Sciatic nerve (tissue), 2 donors: ENCODE results near the gene COL13A1. TPM values are rescaled to one million over a fixed set of nuclear protein-coding genes. Genes with fewer than 3 reads are reported as not detected.

Source experiments
- ATAC-seq: fragments of 200-7000 bp; cut with Tn5 transposase; one replicate; pipeline ENCODE4 v1.9.1; 2020; ENCODE audit warnings: mild to moderate bottlenecking, moderate library complexity
- DNase-seq: peaks from one replicate; pipeline ENCODE4 v3.0.0-alpha.2; 2020; ENCODE audit warnings: low spot score
- intact Hi-C: fragments of 100-400 bp; cut with DNase I; formaldehyde crosslinking; loops from one replicate; pipeline ENCODE4 v1.14.2; 2022
- total RNA-seq: library from RNA; stranded (reverse); fragmentation: NEBNext Ultra II Directional; extraction: Animal tissue kit (Norgen Biotek cat#: 25700); gene quantifications from one replicate; pipeline ENCODE4 v1.2.1, GENCODE V29; 2021
- donor health status: DM: no; HTN: no; CAD: no.
- donor health status: DM: no; HTN: no; CAD: no.

Gene COL13A1
- 1.0 TPM for total RNA-seq

DNA sequence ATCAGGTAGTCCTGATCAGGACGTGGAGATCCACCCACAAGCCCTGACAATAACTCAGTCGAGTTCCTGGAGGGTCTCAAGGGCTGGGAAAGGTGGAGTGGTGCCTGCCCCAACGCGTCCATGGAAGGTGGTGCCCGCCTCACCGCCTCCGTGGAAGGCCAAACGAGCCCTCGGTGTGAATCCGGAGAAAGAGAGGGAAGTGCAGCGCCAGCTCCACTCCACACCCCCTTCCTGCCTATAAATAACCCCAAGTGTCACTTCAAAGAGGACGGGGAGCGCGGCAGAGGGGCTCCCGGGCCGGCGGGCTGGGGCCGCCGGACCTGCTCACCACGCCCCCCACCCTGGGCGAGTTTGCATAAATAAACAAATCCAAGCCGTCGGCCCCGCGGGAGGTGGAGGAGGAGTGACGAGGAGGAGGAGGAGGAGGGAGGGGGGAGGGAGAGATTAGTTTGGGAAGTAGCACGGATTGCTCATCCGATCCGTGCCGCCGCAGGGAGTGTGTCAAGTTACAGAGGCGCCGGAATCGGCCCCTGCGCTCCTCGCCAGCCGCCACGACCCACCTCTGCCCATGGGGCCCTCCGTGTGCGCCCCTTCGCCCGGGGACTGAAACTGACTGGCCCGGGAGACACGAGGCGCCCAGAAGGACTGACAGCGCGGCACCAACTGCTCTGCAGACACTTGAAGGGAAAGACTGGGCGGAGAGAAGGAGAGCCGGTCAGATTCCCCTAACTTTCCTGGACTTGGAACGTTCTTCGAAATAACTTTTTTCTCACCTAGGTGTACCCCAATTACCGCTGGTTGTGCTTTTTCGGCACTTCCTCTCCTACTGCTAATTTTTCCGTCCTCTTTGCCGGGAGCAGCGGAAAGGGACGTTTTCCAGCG, at the start of gene COL13A1:
TSS of gene COL13A1 (plus strand) at position 473 of the 882 bp plus-strand sequence. CDS start 518 bp downstream, outside the sequence.
- ATAC-seq: peak; percentile 23
- DNase-seq: no peak
- intact Hi-C loops: no loop called here

DNA sequence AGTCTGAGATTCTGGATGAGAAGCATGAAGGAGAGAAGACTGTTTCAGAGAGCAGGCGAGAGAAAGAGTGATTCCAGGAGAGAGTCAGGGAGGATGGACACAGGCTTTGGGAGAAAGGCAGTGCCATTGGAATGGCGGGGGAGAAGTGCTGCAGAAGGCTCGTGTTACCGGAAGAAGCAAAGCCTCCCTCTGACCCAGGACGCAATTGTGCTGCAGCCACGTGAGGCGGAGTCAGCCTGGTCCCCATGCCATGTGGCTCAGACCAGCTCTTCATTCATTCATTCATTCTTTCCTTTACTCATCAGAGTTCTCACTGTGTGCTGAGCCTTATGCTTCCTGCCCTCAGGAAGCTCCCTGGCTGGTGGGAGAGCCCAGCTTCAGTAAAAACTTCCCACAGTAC, 49.2 kb upstream of the COL13A1 start:
- no peak for ATAC-seq
- intact Hi-C loops: no loop called here
- no peak for DNase-seq

GRCh38 chr10:69756279-69756678, 45.4 kb upstream of the COL13A1 start:
- DNase-seq (no peak), ATAC-seq (no peak)
- intact Hi-C loops: no loop called here

DNA sequence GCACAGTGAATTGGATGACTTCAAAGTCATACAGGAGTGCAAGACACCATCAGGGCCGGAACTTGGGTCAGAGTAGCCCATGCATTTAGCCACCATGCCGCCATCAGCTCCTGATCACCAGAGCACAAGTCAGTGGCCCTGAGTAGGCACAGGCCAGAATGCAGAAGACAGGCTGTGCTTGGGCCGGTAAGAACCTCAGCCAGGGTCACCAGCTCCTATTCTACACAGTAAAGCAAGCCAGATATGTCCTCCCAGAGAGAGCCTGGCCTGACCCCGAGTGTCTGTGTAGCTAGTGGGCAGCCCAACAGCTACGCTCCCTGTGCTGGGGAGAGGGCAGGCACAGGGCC, 44.5 kb upstream of the COL13A1 start:
- intact Hi-C loops: no loop called here
- ATAC-seq: peak; percentile 22

GRCh38 chr10:69757553-69758309, 44.0 kb upstream of the COL13A1 start:
- ATAC-seq: peak; percentile 78
- intact Hi-C loops: no loop called here
- DNase-seq: no peak

More for the DNA sequence above, 44.5 kb upstream of the COL13A1 start:
- DNase-seq: no peak

GRCh38 chr10:69758310-69758728, 43.4 kb upstream of the COL13A1 start:
- ATAC-seq: no peak
- intact Hi-C loops: no loop called here
- DNase-seq: no peak

- DNase-seq (no peak), ATAC-seq (no peak)
- intact Hi-C loops: no loop called here
Measured at GRCh38 chr10:69759641-69760040, 42.1 kb upstream of the COL13A1 start.

GRCh38 chr10:69760072-69760471, 41.6 kb upstream of the COL13A1 start:
- ATAC-seq: no peak
- DNase-seq: no peak
- intact Hi-C loops: no loop called here

GRCh38 chr10:69761320-69761719, 40.4 kb upstream of the COL13A1 start:
- intact Hi-C loops: no loop called here
- DNase-seq: no peak
- no peak for ATAC-seq

- intact Hi-C loops: no loop called here
- no peak for DNase-seq
- peak; percentile 96 for ATAC-seq
Measured at GRCh38 chr10:69766161-69766910, 35.4 kb upstream of the COL13A1 start.

DNA sequence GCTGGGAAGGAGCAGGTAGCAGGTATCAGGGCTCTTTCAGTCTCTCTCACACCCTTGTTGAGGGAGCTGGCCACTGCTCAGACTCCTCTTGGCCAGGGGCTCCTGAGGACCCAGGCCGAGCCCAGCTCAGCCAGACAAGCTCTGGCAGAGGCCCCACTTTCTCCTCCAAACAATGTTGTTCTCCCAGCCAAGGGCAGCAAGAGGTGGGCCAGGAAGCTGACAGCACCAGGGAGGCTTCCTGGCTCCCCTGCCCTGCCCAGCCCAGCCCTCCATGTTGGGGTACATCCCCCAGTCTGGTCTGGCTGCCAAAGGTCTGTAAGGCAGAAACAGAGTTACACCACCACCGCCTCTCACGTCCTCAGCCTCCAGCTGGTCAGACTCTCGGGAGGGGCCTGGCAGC, 33.9 kb upstream of the COL13A1 start:
- DNase-seq (no peak), ATAC-seq (no peak)
- intact Hi-C loops: no loop called here

- intact Hi-C loops: no loop called here
- no peak for DNase-seq
- ATAC-seq: no peak
Measured at GRCh38 chr10:69768386-69768785, 33.3 kb upstream of the COL13A1 start.

DNA sequence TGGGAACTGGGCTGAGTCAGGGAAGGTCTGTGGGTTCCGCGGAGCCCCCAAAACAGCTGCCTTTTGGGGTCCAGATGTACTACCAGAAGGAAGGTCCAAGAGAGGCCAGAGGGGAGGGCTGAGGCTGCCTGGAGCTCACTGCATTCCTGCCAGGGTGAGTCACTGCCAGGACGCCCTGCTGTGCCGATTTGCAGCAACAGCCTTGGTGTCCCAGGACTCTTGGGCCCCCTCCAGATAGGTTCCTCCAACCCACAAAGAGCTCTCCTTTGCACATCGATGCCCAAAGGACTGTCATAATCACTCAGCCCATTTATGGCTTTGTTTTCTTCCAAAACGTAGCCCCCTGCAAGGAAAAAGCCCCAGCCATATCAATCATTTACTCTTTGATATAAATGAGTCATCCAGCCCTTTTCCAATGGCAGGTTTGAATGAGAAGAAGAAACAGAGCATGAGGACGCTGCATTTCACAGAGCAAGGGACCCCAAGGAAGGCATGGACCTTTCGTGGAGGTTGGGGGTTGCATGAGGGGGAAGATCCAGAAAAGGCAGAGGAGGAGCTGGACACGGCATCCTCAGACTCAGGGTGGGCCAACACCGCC, 32.2 kb upstream of the COL13A1 start:
- ATAC-seq: no peak
- DNase-seq: no peak
- intact Hi-C loops: no loop called here

DNA sequence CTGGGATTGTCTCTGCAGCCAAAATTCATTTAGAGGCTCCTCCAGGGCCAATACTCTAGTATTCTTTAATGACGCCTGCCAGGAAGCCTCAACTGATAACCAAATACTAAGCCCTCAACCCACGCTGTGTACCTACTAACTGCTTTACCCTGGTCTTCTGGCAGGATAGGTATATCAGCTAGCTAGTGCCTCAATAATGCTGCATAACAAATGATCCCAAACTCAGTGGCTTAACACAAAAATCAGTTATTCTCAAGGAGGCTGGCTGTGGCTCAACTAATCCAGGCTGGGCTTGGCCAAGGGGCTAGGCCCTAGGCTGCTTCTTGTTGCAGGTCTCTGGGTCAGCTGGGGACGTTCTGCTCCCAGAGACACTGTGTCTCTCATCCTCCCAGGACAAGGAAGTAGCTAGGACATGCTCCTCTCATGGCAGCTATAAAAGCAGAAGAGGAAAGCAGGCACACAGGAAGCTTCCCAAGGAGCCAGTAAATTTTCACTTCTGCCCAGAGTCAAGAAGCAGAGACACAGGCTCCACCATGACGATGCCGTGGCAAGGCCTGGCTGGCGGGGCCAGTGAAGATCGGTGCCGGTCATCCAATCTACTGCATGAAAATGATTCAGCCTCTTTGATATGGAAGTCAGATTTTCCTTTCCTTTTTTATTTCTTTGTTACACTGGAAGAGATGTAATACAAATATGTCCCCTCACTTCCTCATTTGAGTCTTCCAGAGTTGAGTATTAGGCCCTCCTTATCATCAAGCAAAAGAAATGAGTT, 28.6 kb upstream of the COL13A1 start:
- peak; percentile 27 for ATAC-seq
- no peak for DNase-seq
- intact Hi-C loops: no loop called here

GRCh38 chr10:69774596-69774995, 27.1 kb upstream of the COL13A1 start:
- intact Hi-C loops: no loop called here
- DNase-seq (no peak), ATAC-seq (no peak)

DNA sequence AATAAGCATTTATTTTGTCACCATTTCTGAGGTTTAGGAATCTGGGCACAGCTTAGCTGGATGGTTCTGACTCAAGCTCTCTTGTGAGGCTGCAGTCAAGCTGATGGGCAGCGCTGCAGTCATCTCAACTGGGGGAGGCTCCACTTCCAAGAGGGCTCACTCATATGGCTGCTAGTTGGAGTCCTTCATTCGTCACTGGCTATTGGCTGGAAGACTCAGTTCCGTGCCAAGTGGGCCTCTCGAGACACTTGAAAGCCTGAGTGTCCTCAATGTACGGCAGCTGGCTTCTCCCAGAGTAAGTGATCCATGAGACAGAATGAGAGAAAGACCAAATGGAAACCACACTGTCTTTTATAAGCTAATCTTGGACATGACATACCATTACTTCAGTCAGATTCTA, 21.6 kb upstream of the COL13A1 start:
- ATAC-seq (no peak), DNase-seq (no peak)
- intact Hi-C loops: no loop called here

DNA sequence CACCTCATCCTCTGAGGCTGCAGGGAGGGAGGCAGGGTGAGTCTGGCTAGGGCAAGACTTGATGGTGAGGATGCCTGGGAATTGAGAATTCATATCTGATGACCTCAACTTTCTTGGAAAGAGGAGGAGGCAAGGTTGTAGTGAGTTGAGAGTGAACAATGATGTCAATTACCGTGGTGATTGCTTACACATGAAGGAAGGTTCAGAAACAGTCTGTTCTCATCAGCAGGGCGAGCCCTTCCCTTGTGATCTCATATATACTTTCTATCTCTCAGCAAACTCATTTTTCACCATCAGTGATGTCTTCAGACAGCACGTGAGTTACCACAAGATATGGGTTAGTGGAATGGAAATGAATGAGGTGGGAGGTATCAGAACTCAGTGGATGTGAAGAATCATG, 20.1 kb upstream of the COL13A1 start:
- no peak for ATAC-seq
- intact Hi-C loops: no loop called here
- no peak for DNase-seq

DNA sequence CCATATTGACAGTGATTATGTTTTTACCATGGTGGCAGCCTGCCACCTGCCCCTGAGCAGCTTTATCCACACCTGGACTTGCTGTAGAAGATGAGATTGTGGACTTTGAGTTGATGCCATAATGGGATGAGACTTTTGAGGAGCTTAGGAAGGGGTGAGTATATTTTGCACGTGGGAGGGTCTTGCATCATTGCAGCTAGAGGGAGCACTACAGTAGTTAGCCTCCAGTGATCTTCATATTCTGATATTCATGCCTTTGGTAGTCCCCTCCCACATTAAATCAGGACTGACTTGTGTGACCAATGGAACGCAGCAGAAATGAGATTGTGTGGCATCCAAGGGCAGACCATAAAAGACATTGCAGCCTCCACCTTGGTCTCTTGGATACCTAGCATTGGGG, 18.2 kb upstream of the COL13A1 start:
- ATAC-seq (no peak), DNase-seq (no peak)
- intact Hi-C loops: no loop called here

DNA sequence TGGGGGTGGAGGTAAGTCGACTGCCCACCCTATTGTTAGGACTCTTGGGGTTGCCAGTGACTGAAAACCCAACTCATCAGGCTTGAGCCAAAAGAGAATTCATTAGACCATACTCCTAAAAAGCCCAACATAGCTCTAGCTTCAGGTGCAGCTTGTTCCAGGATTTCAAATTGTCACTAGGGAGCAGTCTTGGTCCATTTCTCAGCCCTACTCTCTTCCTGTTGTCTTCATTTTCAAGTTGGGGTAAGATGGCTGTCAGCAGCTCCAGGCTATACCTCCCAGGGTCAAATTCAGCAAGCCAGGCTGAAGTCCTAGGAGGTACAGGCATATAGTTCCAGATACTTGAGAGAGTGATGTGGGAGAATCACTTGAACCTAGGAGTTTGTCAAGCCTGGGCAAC, 14.9 kb upstream of the COL13A1 start:
- no peak for DNase-seq
- no peak for ATAC-seq
- intact Hi-C loops: no loop called here
